Measurements from ENCODE around the gene VWF.

DNA sequence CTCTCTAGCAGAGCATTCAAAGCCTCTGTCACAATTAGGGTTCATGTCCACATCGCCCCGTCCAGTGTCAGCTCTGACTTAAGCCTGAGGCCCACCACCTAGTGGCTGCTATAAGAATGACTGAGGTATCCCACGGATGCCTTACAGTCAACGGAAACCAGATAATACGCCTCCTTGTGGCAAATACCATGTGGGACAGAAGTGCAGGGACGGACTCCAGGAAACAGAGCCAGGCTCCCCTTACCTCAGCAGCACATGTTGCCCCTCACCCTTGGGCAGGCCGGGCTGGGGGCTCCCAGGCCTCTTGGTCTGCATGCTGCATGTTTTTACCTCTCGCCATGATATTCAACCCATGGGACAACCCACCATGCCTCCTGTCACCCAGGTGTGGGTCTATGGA lies 86.3 kb downstream of the VWF start:
- TF ChIP-seq PCBP2 (optimal IDR thresholded peaks at IDR 0.05; ENCODE audit: low read depth, low read length, poor library complexity, severe bottlenecking): no peak
- TF ChIP-seq, protein P1, sequence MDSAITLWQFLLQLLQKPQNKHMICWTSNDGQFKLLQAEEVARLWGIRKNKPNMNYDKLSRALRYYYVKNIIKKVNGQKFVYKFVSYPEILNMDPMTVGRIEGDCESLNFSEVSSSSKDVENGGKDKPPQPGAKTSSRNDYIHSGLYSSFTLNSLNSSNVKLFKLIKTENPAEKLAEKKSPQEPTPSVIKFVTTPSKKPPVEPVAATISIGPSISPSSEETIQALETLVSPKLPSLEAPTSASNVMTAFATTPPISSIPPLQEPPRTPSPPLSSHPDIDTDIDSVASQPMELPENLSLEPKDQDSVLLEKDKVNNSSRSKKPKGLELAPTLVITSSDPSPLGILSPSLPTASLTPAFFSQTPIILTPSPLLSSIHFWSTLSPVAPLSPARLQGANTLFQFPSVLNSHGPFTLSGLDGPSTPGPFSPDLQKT (CRISPR knock-in tag; IDR thresholded peaks at IDR 0.05; ENCODE audit: borderline replicate concordance): no peak
- no peak for TF ChIP-seq PAX8 (CRISPR knock-in tag; IDR thresholded peaks at IDR 0.05; ENCODE audit: borderline replicate concordance)

Measured in HepG2 (cell line).